Endothelial cell of umbilical vein (primary cell): ENCODE results near the gene FHOD1. TPM values are rescaled to one million over a fixed set of nuclear protein-coding genes. Genes with fewer than 3 reads are reported as not detected.

Experiments used
- BruUV-seq: library from RNA; stranded (reverse); fragments of 400-500 nt; replicated peaks from 2 replicates; lab custom pipeline; 2021; lab: Mats Ljungman, UMichigan
- CTCF ChIA-PET: fragments of 300-600, 350-600 bp; sonication (Branson Sonifier 250); formaldehyde crosslinking; loops from one replicate; lab custom pipeline; 2021; ENCODE audit warnings: antibody characterized with exemption, inconsistent platforms; lab: Charles Lee
- POLR2A ChIA-PET: fragments of 300-600, 350-600 bp; sonication (Branson Sonifier 250); formaldehyde crosslinking; loops from one replicate; lab custom pipeline; 2021; ENCODE audit warnings: antibody characterized with exemption, inconsistent platforms; lab: Charles Lee
- DNase-seq: peaks from one replicate; pipeline ENCODE4 v3.0.0-alpha.2; 2011; ENCODE audit warnings: low read depth, low spot score
- FAIRE-seq: peaks from 2 replicates; lab custom pipeline; 2011; peaks lifted over from hg19 to GRCh38; lab: Jason Lieb, UNC
- H2AFZ ChIP-seq: 2 replicates; pipeline ENCODE4 v1.6.0; 2012; ENCODE audit warnings: low read depth, low read length, control low read depth, inconsistent platforms
- H3K27ac ChIP-seq: 2 replicates; pipeline ENCODE4 v1.5.1; 2011; ENCODE audit warnings: low read depth, mild to moderate bottlenecking, control low read depth, low read length, moderate library complexity; ENCODE audit not compliant: insufficient read depth
- H3K27me3 ChIP-seq, 2 experiments: 2 replicates each; pipeline versions ENCODE4 v1.6.0 to v1.6.1; 2011; ENCODE audit warnings: low read length in 2 of 2, mixed read lengths in 1 of 2; ENCODE audit not compliant: control insufficient read depth in 2 of 2, insufficient read depth in 2 of 2
- H3K36me3 ChIP-seq, 2 experiments: 2 replicates in 1 of 2; 3 replicates in 1 of 2; pipeline ENCODE4 v1.5.1; 2011; ENCODE audit warnings: low read length in 2 of 2, mild to moderate bottlenecking in 1 of 2, moderate library complexity in 1 of 2; ENCODE audit not compliant: control insufficient read depth in 2 of 2, insufficient read depth in 2 of 2; ENCODE audit errors: extremely low read depth in 1 of 2
- H3K4me1 ChIP-seq: 3 replicates; pipeline ENCODE4 v1.5.1; 2011; ENCODE audit warnings: mild to moderate bottlenecking, low read length; ENCODE audit not compliant: control insufficient read depth, insufficient read depth; ENCODE audit errors: extremely low read depth
- H3K4me2 ChIP-seq: 2 replicates; pipeline ENCODE4 v1.6.1; 2011; ENCODE audit warnings: low read length, control low read depth, mixed read lengths; ENCODE audit not compliant: insufficient read depth
- H3K4me3 ChIP-seq, 3 experiments: fragments of 200-600 bp in 1 of 3; sonication (generic), shearing (Covaris generic) in 1 of 3; replicated peaks in 1 of 3; 2 replicates each; pipeline ENCODE4 v1.5.1; 2011 to 2016; ENCODE audit warnings: control low read depth in 3 of 3, low read length in 3 of 3, mild to moderate bottlenecking in 2 of 3, inconsistent platforms in 1 of 3, low read depth in 1 of 3, moderate library complexity in 1 of 3; ENCODE audit not compliant: insufficient read depth in 1 of 3
- H3K79me2 ChIP-seq: 2 replicates; pipeline ENCODE4 v1.6.0; 2012; ENCODE audit warnings: low read length, inconsistent platforms; ENCODE audit not compliant: control insufficient read depth, insufficient read depth
- H3K9ac ChIP-seq: replicated peaks from 2 replicates; pipeline ENCODE3; 2011; ENCODE audit warnings: low read length, control low read depth; ENCODE audit not compliant: insufficient read depth; ENCODE audit errors: extremely low read depth
- H3K9me1 ChIP-seq: replicated peaks from 3 replicates; pipeline ENCODE4 v1.6.0; 2011; ENCODE audit warnings: mild to moderate bottlenecking, low read length; ENCODE audit not compliant: control insufficient read depth, insufficient read depth; ENCODE audit errors: extremely low read depth
- H3K9me3 ChIP-seq: replicated peaks from 2 replicates; pipeline ENCODE4 v1.5.1; 2012; ENCODE audit warnings: low read length, inconsistent platforms; ENCODE audit not compliant: control insufficient read depth, insufficient read depth
- H4K20me1 ChIP-seq: replicated peaks from 2 replicates; pipeline ENCODE3; 2011; ENCODE audit warnings: mild to moderate bottlenecking, low read length; ENCODE audit not compliant: control insufficient read depth, insufficient read depth; ENCODE audit errors: extremely low read depth
- CTCF ChIP-seq, 2 donors: IDR thresholded peaks; 1 replicate in 1 of 2; 2 replicates in 1 of 2; pipeline ENCODE4 v1.5.1; 2011; ENCODE audit warnings: low read length in 2 of 2, mild to moderate bottlenecking in 2 of 2, moderate library complexity in 2 of 2, control low read depth in 1 of 2, inconsistent platforms in 1 of 2, low read depth in 1 of 2; ENCODE audit not compliant: insufficient read depth in 1 of 2; ENCODE audit errors: extremely low read depth in 1 of 2
- FOS ChIP-seq: IDR thresholded peaks from 2 replicates; pipeline ENCODE4 v1.6.1; 2011; ENCODE audit warnings: mild to moderate bottlenecking, low read length, moderate library complexity, borderline replicate concordance; ENCODE audit not compliant: insufficient read depth
- GATA2 ChIP-seq: IDR thresholded peaks from 2 replicates; pipeline ENCODE4 v1.7.0; 2011; ENCODE audit warnings: low read depth, mild to moderate bottlenecking, moderate library complexity, mixed read lengths, low read length; ENCODE audit not compliant: insufficient read length, insufficient read depth
- JUN ChIP-seq: IDR thresholded peaks from 2 replicates; pipeline ENCODE4 v1.6.1; 2011; ENCODE audit warnings: borderline replicate concordance, low read depth; ENCODE audit not compliant: insufficient read length, insufficient read depth
- MYC ChIP-seq: IDR thresholded peaks from one replicate; pipeline ENCODE4 v1.6.1; 2011; ENCODE audit warnings: mild to moderate bottlenecking, low read depth, low read length
- POLR2A ChIP-seq: IDR thresholded peaks from 2 replicates; pipeline ENCODE4 v1.6.1; 2012; ENCODE audit warnings: low read depth, mild to moderate bottlenecking, control low read depth, low read length
- POLR2AphosphoS5 ChIP-seq: IDR thresholded peaks from 2 replicates; pipeline ENCODE4 v1.6.1; 2012; ENCODE audit warnings: low read depth, mild to moderate bottlenecking, control low read depth, low read length, moderate library complexity; ENCODE audit not compliant: insufficient read depth
- dilution Hi-C: fragments of 300-500 bp; cut with MboI; formaldehyde crosslinking; loops from one replicate; pipeline ENCODE4 v1.15.0; 2019; ENCODE audit warnings: low sequenced_read_pairs; ENCODE audit not compliant: extremely low pct_ligation_motif_present
- intact Hi-C: fragments of 100-400 bp; cut with micrococcal nuclease; formaldehyde crosslinking; loops from one replicate; pipeline ENCODE4 v1.10.0; 2022
- polyA plus RNA-seq, 4 experiments: library from polyadenylated mRNA; depleted of rRNA in 3 of 4; stranded (reverse) in 3 of 4; unstranded in 1 of 4; fragments of >200 nt; gene quantifications; 2 replicates each; pipeline versions ENCODE4 v1.2.1 to v1.2.3, GENCODE V29; 2011 to 2012; ENCODE audit warnings: missing spikeins in 1 of 4
- total RNA-seq: library from RNA; stranded (reverse); gene quantifications from 2 replicates; pipeline ENCODE4 v1.2.3, GENCODE V29; 2021

The FHOD1 gene
- total and polyA plus RNA-seq, 2 donors (not counting 3 experiments of a cell fraction or from before 2014, with no cell fraction given) = 63.6 to 124 TPM

DNA sequence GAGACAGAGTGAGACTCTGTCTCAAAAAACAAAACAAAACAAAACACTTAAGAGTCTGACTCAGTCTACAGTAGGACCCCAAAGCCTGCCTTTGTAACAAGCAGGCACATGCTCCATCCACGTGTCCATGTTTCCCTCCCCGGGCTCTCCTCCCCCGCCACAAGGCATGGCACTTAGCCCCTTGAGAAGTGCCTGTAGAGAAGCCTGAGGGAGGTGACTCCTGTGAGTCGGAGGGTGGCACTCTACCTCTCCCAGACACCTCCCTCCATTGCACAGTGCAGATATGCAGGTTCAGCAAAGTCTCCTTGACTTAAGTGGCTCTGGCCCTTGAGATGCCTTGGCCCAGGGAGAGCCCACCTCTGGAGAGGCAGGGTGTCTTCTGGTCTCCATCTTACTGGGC is 6.8 kb downstream of the FHOD1 start:
- H3K4me3 ChIP-seq = no peak overlapping the region
- dilution Hi-C loops (no loop called here), intact Hi-C loops (no loop called here)
- FAIRE-seq (no peak), DNase-seq (no peak)
- H3K4me1 ChIP-seq = peaks cover 48% of the 10 kb centered on the region
- peaks cover 44% of the 10 kb centered on the region for H3K79me2 ChIP-seq
- H3K9ac ChIP-seq = no peak overlapping the region
- no TSS peak for BruUV-seq
- ChIA-PET CTCF (interaction anchor here (1.3 kb wide), 2 partner anchors 20 to 159 kb away, joined by 3 to 5 read pairs; no protein-coding TSS in a partner anchor), POLR2A (no interaction called here)
- H3K9me1 ChIP-seq = no peaks in the 10 kb centered on the region
- no peak for TF ChIP-seq CTCF (IDR thresholded peaks at IDR 0.05; ENCODE audit: extremely low read depth in 1 of 2, insufficient read depth in 1 of 2, low read depth in 1 of 2, low read length in 2 of 2)
- TF ChIP-seq POLR2AphosphoS5 = no peak
- TF ChIP-seq POLR2A = no peak
- TF ChIP-seq GATA2 = no peak
- no peak for TF ChIP-seq JUN
- no peak for TF ChIP-seq FOS
- TF ChIP-seq MYC = no peak
- H2AFZ ChIP-seq = no peak overlapping the region
- peak overlapping the region; percentile 44 for H3K27ac ChIP-seq
- H3K9me3 ChIP-seq = no peaks in the 10 kb centered on the region
- no peak overlapping the region for H3K4me2 ChIP-seq
- peaks cover 7 to 42% of the 10 kb centered on the region in 2 experiments for H3K36me3 ChIP-seq
- no peaks in the 10 kb centered on the region for H3K27me3 ChIP-seq
- H4K20me1 ChIP-seq = no peaks in the 10 kb centered on the region
